Tibial nerve (tissue), 4 donors: ENCODE measurements around the gene WNT16.

Source experiments
- CTCF ChIP-seq, 5 experiments: fragments of 200-600 bp in 3 of 5; fragments of 450-650 bp in 2 of 5; sonication (generic) in 3 of 5; IDR thresholded peaks; one replicate each; pipeline ENCODE4 v1.5.1; 2016 to 2019; ENCODE audit warnings: antibody characterized with exemption in 5 of 5, mild to moderate bottlenecking in 3 of 5, moderate library complexity in 2 of 5
- EP300 ChIP-seq, 2 donors: sonication (generic); formaldehyde crosslinking; IDR thresholded peaks; one replicate each; pipeline ENCODE4 v1.6.1; 2017; ENCODE audit warnings: antibody characterized with exemption in 2 of 2, mild to moderate bottlenecking in 1 of 2
- POLR2A ChIP-seq, 2 donors: fragments of 450-650 bp; IDR thresholded peaks; one replicate each; pipeline ENCODE4 v1.6.1; 2017; ENCODE audit warnings: antibody characterized with exemption in 2 of 2, mild to moderate bottlenecking in 2 of 2, moderate library complexity in 2 of 2

GRCh38 chr7:121303422-121304101 lies 25.2 kb upstream of the WNT16 start:
- TF ChIP-seq CTCF (IDR thresholded peaks at IDR 0.05) (no peak), EP300 (IDR thresholded peaks at IDR 0.05) (no peak), POLR2A (IDR thresholded peaks at IDR 0.05) (no peak)
